ENCODE data around the gene FAHD2A. TPM values are rescaled to one million over a fixed set of nuclear protein-coding genes. Genes with fewer than 3 reads are reported as not detected.
A peak's percentile ranks its signal among the peaks of the same experiment; 100 is the strongest.
"Not testable (repeated sequence)": the region's sequence is repeated elsewhere in the genome, so short reads cannot be mapped to it uniquely, and the experiment has no call there.

The FAHD2A gene, protein sequence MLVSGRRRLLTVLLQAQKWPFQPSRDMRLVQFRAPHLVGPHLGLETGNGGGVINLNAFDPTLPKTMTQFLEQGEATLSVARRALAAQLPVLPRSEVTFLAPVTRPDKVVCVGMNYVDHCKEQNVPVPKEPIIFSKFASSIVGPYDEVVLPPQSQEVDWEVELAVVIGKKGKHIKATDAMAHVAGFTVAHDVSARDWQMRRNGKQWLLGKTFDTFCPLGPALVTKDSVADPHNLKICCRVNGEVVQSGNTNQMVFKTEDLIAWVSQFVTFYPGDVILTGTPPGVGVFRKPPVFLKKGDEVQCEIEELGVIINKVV
- 10 to 100 TPM; 14.0 to 33.4 (median 20.5) TPM for total RNA-seq

- 0 to 10% (median 0%) methylated on average over 1 to 4 of the region's 64 CpGs; no CpG with 5 or more reads in 5 of the 10 experiments for WGBS, 10 experiments
- in situ Hi-C loops (cut with MboI; ENCODE audit: low pct_unique_long_range_greater_than_20kb in 2 of 9, low sequenced_read_pairs in 9 of 9, unreplicated experiment in 9 of 9) = no loop called here
- ATAC-seq (replicated peaks in 6 of 8) = peak; percentile 92 to 96 (median 94)
- peaks cover 9 to 11% of the 10 kb centered on the region in 2 donors for H3K4me1 ChIP-seq (replicated peaks in 1 of 2)
- H3K4me3 ChIP-seq = peak within 1 kb of the TSS; percentile 76 to 99 (median 91)
- peak within 1 kb of the TSS; percentile 68 to 87 for H3K27ac ChIP-seq
Observed at GRCh38 chr2:95402370-95403203, at the start of gene FAHD2A. TSS of gene FAHD2A (plus strand) at chr2:95402708. CDS start at chr2:95405559, 2,851 bp downstream.

DNA sequence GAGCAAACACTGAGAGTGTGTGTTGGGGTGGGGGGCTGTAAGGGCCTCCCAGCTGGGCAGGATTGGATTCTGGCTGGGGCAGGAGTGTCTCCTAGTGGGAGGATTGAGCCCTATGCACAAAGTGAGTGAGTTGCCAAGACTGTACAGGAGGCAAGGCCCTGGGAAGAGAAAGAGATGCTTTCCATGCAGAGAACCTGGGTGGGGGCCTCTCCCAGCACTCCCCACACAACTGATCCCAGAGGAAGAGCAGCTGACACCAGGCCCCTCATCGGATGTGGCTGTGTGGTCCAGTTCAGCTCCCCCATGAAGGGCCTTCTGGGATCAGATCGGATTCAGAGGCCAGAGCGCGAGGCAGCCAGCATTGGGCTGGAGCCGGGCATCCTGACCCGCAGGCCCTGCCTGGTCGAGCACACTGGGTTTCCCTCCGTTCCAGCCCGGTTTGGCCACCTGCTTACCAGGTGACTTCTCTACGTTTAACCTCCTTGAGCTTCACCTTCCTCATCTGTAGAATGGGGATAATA is 49.4 kb upstream of the FAHD2A start:
- no peak for ATAC-seq (replicated peaks in 6 of 8)
- Histone ChIP-seq H3K4me1 (replicated peaks in 1 of 2) (no peaks in the 10 kb centered on the region), H3K4me3 (no peak overlapping the region), H3K27ac (no peak overlapping the region)
- in situ Hi-C loops (cut with MboI; ENCODE audit: low pct_unique_long_range_greater_than_20kb in 2 of 9, low sequenced_read_pairs in 9 of 9, unreplicated experiment in 9 of 9) = no loop called here
- 75 to 93% (median 81%) methylated on average over 3 to 9 of the region's 10 CpGs; no CpG with 5 or more reads in 6 of the 10 experiments for WGBS, 10 experiments

DNA sequence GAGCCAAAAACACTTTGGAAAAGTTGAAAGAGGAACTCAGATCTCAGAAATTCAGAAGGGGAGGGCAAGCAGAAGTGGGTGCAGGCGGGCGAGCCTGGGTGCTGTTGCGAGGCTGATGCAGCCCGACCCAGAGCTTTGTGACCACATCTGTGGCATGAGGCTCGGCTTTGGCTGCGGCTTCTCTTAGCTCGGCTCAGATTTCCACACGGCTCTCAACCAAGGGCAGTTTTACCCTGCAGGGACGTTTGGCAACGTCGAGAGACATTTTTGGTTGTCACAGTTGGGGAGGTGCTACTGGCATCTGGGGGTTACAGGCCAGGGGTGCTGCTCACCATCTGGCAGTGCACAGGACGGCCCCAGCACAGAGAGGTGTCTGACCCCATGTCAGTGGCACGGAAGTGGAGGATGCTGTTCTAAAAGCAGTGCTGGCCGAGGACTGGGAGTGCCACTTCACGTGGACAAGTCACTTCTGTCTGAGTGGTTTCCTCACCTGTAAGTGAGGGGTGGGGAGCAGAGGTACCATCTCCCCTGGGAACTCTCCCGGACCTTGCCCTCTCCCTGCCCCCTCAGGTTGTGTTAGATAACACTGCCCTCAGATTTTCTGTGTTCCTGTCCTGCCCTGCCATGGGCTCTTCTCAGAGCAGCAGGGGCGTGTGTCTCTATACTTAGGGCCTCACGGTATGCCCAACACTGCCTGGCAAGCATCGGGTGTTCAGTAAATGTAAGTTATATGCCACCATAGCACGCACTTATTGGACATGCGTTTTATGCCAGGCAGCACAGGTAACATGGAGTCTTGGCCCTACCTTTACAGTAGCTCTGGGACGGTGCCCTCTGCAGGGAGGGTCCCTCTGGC is 48.7 kb upstream of the FAHD2A start:
- no peaks in the 10 kb centered on the region for H3K4me1 ChIP-seq (replicated peaks in 1 of 2)
- 51 to 84% (median 71%) methylated on average over 2 to 14 of the region's 22 CpGs; no CpG with 5 or more reads in 4 of the 10 experiments for WGBS, 10 experiments
- ATAC-seq (replicated peaks in 6 of 8) = no peak
- no peak overlapping the region for H3K4me3 ChIP-seq
- in situ Hi-C loops (cut with MboI; ENCODE audit: low pct_unique_long_range_greater_than_20kb in 2 of 9, low sequenced_read_pairs in 9 of 9, unreplicated experiment in 9 of 9) = no loop called here
- no peak overlapping the region for H3K27ac ChIP-seq

- no peak overlapping the region for H3K4me3 ChIP-seq
- no peak for ATAC-seq (replicated peaks in 6 of 8)
- no peaks in the 10 kb centered on the region for H3K4me1 ChIP-seq (replicated peaks in 1 of 2)
- no peak overlapping the region for H3K27ac ChIP-seq
- 67 to 100% (median 80%) methylated on average over 1 to 4 of the region's 5 CpGs; no CpG with 5 or more reads in 5 of the 10 experiments for WGBS, 10 experiments
- in situ Hi-C loops (cut with MboI; ENCODE audit: low pct_unique_long_range_greater_than_20kb in 2 of 9, low sequenced_read_pairs in 9 of 9, unreplicated experiment in 9 of 9) = no loop called here
Observed at GRCh38 chr2:95354469-95354901, 48.0 kb upstream of the FAHD2A start.

DNA sequence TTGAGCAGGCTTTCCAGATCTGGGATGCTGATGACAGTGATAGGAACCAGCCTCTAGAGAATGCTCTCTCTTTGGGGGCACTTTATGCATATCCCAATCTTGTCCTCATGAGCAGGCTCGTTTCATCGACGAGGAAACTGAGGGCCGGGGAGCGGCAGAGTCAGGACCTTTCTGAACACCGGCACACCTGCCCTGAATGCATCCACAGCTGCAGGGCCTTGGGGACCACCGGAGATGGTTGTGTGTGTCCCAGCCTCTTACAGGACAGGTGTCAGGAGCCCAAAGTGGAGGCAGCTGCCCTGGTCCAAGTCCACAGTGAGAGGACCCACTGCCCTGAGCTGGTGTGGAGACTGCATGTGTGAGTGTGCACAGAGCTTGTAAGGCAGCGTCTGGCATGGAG is 47.6 kb upstream of the FAHD2A start:
- in situ Hi-C loops (cut with MboI; ENCODE audit: low pct_unique_long_range_greater_than_20kb in 2 of 9, low sequenced_read_pairs in 9 of 9, unreplicated experiment in 9 of 9) = no loop called here
- WGBS, 10 experiments = 60 to 100% (median 86%) methylated on average over 1 to 6 of the region's 8 CpGs; no CpG with 5 or more reads in 4 of the 10 experiments
- no peak overlapping the region for H3K27ac ChIP-seq

DNA sequence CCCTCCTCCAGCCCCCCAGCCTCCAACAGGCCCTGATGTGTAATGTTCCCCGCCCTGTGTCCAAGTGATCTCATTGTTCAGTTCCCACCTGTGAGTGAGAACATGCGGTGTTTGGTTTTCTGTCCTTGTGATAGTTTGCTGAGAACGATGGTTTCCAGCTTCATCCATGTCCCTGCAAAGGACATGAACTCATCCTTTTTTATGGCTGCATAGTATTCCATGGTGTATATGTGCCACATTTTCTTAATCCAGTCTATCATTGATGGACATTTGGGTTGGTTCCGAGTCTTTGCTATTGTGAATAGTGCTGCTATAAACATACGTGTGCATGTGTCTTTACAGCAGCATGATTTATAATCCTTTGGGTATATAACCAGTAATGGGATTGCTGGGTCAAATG is 47.0 kb upstream of the FAHD2A start:
- WGBS, 10 experiments = 50% methylated on average over 1 of the region's 5 CpGs; no CpG with 5 or more reads in 9 of the 10 experiments
- in situ Hi-C loops (cut with MboI; ENCODE audit: low pct_unique_long_range_greater_than_20kb in 2 of 9, low sequenced_read_pairs in 9 of 9, unreplicated experiment in 9 of 9); H3K4me1 ChIP-seq (replicated peaks in 1 of 2); H3K4me3 ChIP-seq; H3K27ac ChIP-seq; ATAC-seq (replicated peaks in 6 of 8): not testable (repeated sequence)

More for the DNA sequence above, 47.6 kb upstream of the FAHD2A start:
- Histone ChIP-seq H3K4me3 (no peak overlapping the region), H3K4me1 (replicated peaks in 1 of 2) (no peaks in the 10 kb centered on the region)
- ATAC-seq (replicated peaks in 6 of 8) = no peak

DNA sequence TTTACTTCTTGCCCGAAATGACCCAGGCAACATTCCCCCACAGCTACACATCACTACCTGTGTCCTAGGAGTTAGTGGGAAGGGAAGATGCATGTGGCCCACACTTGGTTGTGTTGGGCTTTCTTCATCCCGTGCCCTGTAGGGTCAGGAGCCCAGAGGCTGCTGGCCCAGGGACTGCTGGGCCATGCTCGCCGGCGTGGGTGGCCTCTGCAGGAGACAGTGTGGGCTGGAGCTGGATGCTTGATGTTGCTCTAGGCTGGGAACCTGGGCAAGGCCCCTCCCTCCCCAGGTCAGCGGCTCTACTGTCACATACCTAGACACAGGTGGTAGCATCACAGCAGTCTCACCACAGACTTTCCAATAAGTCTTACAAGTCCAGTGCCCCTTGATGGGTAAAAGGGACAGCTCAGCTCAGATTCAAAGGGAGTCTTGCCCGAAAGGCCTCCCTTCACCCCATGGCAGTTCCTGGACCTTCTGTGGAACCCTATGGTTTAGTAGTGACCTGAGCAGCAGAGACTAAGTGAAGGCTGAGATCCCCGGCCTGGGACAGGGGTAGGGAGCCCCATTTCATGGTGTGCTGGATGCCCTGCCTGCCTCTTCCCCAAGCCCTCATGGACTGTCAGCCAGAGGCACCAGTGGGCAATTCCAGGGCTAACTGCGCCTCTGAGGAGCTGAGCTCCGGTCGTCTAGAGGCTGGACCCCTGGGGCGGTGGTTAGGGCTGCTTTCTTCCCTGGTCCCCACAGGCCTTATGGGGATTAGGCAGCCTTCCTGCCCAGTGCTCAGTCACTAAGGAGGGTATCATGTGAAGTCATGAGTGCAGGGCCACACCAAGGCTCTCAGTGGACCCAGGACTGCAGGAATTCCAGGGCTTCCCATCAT is 45.4 kb upstream of the FAHD2A start:
- 53 to 90% (median 76%) methylated on average over 1 to 2 of the region's 12 CpGs; no CpG with 5 or more reads in 6 of the 10 experiments for WGBS, 10 experiments
- Histone ChIP-seq H3K4me1 (replicated peaks in 1 of 2) (no peaks in the 10 kb centered on the region), H3K4me3 (no peak overlapping the region), H3K27ac (no peak overlapping the region)
- ATAC-seq (replicated peaks in 6 of 8) = no peak
- in situ Hi-C loops (cut with MboI; ENCODE audit: low pct_unique_long_range_greater_than_20kb in 2 of 9, low sequenced_read_pairs in 9 of 9, unreplicated experiment in 9 of 9) = no loop called here

GRCh38 chr2:95357717-95358280 is 44.7 kb upstream of the FAHD2A start:
- ATAC-seq (replicated peaks in 6 of 8) = peak in 1 of 8 experiments; percentile 24
- 71 to 100% (median 84%) methylated on average over 1 to 3 of the region's 6 CpGs; no CpG with 5 or more reads in 3 of the 10 experiments for WGBS, 10 experiments
- H3K27ac ChIP-seq = no peak overlapping the region
- no peaks in the 10 kb centered on the region for H3K4me1 ChIP-seq (replicated peaks in 1 of 2)
- in situ Hi-C loops (cut with MboI; ENCODE audit: low pct_unique_long_range_greater_than_20kb in 2 of 9, low sequenced_read_pairs in 9 of 9, unreplicated experiment in 9 of 9) = no loop called here
- H3K4me3 ChIP-seq = no peak overlapping the region

GRCh38 chr2:95359031-95359430 is 43.5 kb upstream of the FAHD2A start:
- H3K4me3 ChIP-seq = no peak overlapping the region
- WGBS, 10 experiments = 17 to 80% (median 39%) methylated on average over 1 to 3 of the region's 3 CpGs; no CpG with 5 or more reads in 5 of the 10 experiments
- no peak overlapping the region for H3K27ac ChIP-seq
- no peaks in the 10 kb centered on the region for H3K4me1 ChIP-seq (replicated peaks in 1 of 2)
- in situ Hi-C loops (cut with MboI; ENCODE audit: low pct_unique_long_range_greater_than_20kb in 2 of 9, low sequenced_read_pairs in 9 of 9, unreplicated experiment in 9 of 9) = no loop called here
- ATAC-seq (replicated peaks in 6 of 8) = peak in 2 of 8 experiments; percentile 65 to 77

DNA sequence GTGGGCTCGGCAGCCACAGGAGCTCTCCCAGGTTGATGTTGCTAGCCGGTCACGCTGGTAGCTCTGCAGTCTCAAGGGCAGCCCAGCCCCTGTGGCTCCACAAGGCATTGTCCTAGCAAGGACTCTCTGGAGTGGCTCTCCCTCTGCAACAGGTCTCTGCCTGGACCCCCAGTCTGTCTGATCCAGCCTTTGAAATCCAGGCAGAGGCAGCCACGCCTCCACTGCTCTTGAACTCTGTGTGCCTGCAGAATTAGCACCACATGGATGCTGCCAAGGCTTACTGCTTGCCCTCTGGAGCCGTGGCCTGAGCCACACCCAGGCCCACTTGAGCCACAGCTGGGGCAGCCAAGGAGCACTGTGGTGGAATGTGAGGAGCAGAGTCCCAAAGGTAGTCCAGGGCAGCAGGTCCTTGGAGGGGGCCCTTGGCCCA is 43.0 kb upstream of the FAHD2A start:
- in situ Hi-C loops (cut with MboI; ENCODE audit: low pct_unique_long_range_greater_than_20kb in 2 of 9, low sequenced_read_pairs in 9 of 9, unreplicated experiment in 9 of 9) = no loop called here
- 20 to 67% (median 40%) methylated on average over 1 to 3 of the region's 5 CpGs; no CpG with 5 or more reads in 5 of the 10 experiments for WGBS, 10 experiments
- H3K4me1 ChIP-seq (replicated peaks in 1 of 2) = no peaks in the 10 kb centered on the region
- no peak overlapping the region for H3K4me3 ChIP-seq
- no peak overlapping the region for H3K27ac ChIP-seq
- peak in 1 of 8 experiments; percentile 15 for ATAC-seq (replicated peaks in 6 of 8)

DNA sequence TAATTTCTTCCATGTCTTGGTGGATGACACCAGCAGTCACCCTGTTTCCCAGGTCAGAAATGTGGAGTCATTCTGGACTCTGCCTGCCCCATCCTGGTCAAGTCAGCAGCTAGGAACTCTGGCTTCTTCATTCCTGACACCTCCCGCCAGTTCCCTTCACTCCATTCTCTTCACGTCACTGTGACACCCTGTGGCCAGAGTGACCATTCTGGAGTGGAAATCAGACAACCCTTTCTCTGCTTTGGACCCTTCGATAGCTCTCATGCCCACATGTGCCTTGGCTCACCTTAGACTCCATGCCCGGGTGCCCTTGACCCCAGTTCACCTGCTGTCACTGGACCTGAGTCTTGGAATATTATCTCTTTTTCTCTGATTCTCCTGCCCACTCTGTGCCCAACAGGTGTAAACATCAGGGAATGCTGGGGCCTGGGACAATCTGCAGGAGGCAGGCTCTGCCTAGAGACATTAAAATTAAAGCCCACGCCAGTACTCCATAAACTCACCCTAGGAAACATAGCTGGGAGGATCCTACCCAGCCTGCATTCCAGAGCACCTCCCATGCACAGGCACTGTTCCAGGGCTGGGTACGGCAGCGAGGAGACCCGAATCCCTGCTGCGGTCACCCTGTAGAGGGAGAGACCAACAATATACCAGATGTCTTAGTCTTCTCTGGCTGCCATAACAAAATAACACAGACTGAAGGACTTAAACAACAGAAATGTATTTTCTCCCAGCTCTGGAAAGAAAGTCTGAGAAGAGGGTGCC is 41.1 kb upstream of the FAHD2A start:
- Histone ChIP-seq H3K27ac (no peak overlapping the region), H3K4me3 (no peak overlapping the region), H3K4me1 (replicated peaks in 1 of 2) (no peaks in the 10 kb centered on the region)
- in situ Hi-C loops (cut with MboI; ENCODE audit: low pct_unique_long_range_greater_than_20kb in 2 of 9, low sequenced_read_pairs in 9 of 9, unreplicated experiment in 9 of 9) = no loop called here
- WGBS, 10 experiments = 57 to 100% (median 74%) methylated on average over 2 to 7 of the region's 9 CpGs; no CpG with 5 or more reads in 4 of the 10 experiments
- peak in 1 of 8 experiments; percentile 18 for ATAC-seq (replicated peaks in 6 of 8)

Data from motor neuron (in vitro differentiated cells).